ENCODE data around the gene AHRR.
"Not testable (repeated sequence)": the region's sequence is repeated elsewhere in the genome, so short reads cannot be mapped to it uniquely, and the experiment has no call there.

Gene AHRR

DNA sequence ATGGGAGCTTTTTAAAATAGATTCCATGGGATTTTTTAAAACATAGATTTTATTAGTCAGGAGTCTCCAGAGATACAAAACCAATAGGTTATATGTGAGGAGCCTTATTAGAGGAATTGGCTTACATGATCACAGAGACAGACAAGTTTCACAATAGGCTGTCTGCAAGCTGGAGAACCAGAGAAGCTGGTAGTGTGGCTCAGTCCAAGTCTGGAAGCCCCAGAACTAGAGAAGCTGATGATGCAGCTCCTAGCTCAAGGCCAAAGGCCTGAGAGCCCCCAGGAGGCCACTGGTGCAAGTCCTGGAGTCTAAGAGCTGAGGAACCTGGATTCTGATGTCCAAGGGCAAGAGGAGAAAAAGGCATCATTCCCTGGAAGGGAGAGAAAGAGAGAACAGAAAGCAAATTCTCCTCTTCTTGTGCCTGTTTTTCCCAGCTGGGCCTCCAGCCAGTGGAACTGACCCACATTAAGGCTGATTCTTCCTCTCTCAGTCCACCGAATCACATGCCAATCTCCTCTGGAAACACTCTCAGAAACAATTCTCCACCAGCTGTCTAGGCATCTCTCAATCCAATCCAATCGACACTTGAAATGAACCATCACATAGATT is 59.3 kb downstream of the AHRR start:
- no peak for DNase-seq

DNA sequence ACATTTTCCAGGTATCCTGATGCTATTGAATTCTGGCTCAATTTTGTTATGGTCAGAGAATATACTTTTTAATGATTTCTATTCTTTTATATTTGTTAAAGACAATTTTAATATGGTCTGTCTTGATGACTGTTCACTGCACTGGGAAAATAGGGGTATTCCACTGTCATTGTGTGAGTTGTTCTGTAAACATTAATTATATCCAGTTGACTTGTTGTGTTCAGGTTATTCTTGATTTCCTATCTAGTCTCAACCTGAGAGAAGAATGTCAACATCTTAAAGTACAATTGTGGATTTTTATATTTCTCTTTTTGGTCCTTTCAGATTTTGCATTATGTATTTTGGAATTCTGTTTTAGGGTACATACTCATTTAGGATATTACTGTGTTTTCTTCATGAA is 61.6 kb downstream of the AHRR start:
- DNase-seq = no peak

DNA sequence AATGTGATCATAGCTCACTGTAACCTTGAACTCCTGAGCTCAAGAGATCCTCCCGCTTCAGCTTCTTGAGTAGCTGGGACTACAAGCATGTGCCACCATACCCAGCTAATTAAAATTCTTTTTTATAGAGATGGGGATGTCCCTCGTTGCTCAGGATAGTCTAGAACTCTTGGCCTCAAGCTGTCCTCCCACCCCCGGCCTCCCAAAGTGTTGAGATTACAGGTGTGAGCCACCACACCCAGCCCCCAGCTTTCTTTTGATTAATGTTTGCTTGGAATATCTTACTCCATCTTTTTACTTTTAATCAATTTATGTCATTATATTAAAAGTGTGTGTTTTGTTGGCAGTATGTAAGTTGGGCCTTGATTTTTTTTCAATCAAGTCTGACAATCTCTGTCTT is 62.1 kb downstream of the AHRR start:
- no peak for DNase-seq

DNA sequence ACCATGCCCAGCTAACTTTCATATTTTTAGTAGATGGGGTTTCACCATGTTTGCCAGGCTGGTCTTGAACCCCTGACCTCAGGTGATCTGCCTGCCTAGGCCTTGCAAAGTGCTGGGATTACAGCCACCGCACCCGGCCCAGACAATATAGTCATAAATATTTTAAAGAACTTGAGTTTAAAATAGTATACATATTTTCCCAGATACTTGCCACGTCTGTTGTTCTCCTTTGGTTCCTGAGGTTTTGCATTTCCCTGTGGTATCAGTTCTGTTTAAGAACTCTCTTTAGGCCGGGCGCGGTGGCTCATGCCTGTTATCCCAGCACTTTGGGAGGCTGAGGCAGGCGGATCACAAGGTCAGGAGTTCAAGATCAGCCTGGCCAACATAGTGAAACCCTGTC is 63.1 kb downstream of the AHRR start:
- not testable (repeated sequence) for DNase-seq

DNA sequence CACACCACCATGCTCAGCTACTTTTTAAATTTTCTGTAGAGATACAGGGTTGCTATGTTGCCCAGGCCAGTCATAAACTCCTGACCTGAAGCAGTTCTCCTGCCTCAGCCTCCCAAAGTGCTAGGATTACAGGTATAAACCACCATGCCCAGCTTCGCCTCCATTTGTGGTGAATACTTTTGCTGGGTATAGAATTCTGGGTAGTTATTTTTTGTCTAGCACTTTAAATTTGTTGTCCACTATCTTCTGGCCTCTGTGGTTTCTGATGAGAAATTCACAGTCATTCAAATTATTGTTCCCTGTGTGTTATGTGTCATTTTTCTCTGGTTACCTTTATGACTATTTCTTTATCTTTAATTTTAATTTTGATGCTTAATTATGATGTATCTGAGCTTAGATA is 63.8 kb downstream of the AHRR start:
- no peak for DNase-seq

DNA sequence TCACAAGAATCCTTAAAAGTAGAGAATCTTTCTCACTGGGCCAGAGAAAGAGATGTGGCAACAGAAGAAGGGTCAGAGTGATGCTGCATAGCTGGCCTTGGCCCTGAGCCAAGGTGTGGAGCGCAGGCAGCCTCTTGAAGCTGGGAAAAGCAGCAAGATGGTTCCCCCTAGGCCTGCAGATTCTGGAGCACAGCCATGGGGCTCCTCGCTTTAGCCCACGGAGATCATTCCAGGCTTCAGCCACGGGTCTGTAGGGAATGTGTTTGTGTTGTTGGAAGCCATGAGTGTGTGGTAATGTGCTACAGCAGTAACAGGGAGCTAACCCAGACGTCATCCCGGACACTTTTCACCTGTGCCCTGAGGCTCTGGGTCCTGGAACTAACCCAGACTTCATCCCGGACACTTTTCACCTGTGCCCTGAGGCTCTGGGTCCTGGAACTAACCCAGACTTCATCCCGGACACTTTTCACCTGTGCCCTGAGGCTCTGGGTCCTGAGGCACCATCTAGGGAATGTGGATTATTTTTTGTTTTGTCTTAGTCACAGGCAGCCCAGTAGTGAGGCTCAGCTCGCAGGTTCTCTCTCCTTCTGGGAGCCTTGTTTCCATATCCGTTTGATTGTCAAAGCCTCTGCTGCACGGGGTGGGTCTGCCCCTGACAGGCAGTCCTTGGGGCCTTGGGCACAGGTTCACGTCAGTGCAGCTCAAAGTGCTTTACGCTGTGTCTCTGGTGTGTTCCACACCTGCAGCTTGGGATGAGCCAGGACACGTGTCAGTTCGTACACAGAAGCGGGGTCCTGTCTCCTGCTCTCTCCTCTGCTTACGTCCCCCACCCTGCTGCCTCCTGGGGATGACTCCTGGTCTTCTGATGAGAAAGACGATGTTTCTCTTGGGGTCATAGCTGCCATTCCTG is 65.2 kb downstream of the AHRR start:
- DNase-seq = no peak

DNA sequence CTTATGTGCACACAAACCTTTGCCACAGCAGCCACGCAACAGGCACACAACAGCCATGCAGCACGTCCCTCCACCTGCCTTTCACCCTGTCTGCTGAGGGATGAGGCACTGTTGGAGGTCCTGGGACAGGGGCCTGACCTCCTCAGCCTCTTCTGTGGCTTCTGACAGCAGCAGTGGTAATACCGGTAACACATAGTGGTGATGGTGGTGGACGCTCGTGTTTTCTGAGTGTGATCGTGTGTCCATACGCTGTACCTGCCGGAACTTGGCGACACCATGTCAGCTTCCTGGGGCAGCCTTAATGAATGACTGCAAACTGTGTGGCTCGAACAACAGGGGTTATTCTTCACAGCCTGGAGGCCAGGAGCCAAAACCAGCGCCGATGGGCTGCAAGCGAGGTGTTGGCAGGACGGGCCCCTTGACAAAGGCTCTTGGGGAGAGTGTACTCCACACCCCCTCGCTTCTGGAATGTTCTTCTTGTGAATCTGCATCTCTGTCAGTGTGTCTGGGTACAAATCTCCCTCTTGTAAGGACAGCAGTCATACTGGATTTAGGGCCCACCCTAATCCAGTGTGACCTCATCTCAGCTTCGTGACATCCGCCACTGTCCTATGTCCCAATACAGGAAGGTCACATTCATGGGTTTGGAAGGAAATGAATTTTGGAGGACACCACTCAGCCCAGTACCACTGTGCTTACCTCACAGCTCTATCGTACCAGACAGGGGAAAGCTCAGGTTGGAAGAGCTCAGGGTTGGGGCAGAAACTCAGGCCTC is 66.2 kb downstream of the AHRR start:
- no peak for DNase-seq

DNA sequence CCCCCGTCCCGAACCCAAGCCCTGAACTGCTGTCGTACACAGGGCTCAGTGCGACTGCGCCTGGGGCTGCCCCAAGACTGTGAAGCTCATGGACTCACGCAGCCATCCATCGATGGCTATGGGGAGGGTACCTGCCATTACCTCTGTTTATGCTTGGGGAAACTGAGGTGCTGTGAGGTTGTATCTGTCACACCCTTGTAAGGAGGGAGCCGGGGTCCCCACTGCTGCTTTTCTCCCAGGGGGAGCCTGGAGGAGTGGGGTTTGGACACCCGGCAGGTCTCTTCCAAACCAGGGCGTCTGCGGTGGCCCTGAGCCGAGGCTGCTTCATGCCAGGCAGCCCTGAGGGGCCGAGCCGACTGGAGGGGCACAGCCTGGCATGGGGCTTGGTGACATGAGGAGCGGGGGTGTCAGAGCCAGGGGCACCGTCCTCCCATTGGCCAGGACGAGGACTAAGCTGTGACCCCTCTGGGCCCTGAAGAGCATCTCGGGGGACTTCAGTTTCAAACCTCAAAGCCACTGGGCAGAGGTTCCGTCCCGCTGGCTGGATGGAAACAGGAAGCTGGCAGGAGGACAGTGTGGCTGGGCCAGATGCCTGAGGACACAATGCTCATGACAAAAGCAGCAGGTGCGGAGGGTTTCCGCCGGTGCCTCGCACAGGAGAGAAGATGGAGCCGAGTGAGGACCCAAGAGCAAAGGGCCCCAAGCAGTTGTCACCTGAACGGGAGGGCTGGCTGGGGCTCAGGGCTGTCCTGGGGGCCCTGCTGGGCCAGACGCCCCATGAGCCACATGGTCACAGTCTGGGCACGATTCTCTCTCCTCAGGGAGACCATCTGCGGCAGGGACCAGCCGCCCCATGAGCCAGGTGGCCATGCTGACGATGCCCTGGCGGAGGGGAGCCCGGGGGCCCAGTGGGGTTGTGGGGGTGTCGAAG is 67.0 kb downstream of the AHRR start:
- DNase-seq = no peak

DNA sequence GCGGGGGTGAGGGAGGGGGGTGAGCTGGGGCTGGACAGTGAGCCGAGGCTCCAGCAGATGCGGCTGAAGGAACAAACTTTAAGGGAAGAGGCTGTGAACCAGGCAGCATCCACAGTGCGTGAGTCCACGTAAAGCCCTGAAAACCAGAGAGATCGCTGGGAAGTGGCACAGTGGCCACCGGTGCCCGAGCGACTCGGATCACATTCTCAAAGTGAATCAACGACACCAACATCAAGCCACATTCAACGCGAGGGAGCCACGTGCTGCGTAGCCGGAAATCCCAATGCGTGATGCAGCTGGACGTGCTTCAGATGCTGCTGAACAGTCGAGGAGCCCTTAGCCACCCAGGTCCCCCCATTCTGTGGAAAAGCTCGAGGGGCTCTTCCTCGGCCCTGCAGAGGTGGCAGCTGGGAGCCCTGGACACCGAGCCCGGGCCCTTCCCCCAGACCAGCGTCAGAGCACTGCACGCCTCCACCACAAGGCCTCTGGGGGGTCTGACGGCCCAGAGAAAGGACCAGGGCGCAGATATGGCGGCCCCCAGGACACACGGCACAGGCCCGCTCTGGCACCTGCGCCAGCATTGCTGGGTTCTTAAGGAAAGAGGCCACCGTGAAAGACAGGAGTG is 67.8 kb downstream of the AHRR start:
- DNase-seq = no peak

DNA sequence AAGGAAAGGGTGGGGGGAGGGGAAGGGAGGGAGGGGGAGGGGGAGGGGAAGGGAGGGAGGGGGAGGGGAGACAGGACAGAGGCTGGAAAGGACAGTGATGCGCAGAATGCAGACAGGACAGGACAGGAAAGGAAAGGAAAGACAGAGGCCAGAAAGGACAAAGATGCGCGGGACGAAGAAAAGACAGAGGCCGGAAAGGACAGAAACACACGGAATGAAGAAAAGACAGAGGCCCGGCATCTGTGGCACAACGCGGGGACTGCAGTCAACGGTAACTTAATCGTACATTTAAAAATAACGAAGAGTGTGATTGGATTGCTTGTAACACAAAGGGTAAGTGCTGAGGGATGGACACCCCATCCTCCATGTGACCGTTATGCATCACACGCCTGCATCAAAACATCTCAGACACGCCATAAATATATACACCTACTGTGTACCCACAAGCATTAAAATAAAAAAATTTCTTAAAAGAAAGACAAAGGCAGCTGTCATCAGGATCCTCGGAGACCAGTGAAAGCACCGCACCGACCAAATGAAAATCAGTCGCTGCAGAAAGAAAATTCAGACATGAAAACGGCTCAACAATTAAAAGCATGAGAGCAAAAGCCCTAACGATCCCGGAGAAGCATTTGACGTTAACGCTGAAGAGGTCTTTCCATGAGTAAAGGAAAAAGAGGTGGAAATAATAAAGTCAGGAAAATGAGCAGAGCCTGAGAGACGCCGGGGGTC is 68.5 kb downstream of the AHRR start:
- no peak for DNase-seq

DNA sequence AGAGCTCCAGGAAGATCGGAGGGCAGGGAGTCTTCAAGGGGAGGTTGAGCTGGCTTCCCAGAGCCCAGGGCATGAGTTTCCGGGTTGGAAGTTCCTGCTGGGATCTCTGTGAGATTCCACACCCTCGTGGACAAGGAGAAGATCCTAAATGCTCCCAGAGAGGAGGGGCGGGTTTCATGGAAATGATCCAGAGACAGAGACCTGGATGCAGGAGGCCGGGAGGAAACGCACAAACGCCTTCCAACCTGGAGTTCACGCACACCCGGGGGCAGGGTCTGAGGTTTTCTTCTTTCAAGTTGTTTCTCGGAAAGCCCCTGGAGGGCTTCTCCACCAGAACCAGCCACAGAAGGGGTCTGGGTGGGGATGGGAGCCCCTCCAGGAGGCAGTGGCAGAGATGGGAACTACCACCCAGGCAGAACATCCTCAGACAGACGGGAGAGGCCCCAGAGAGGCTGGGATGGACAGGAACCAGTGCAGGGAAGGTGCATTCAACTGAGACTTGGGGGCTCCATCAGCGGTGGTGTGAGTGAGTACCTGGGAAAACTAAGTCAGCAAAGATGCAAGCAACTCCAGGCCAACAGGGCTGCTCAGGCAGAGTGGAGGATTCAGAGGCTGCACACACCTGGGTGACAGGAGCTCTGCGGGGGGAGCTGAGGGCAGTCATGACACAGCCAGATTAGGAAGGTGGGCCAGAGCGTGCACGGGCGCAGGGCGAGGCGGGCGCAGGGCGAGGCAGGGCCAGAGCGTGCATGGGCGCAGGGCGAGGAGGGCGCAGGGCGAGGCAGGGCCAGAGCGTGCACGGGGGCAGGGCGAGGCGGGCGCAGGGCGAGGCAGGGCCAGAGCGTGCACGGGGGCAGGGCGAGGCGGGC is 69.3 kb downstream of the AHRR start:
- DNase-seq = no peak

DNA sequence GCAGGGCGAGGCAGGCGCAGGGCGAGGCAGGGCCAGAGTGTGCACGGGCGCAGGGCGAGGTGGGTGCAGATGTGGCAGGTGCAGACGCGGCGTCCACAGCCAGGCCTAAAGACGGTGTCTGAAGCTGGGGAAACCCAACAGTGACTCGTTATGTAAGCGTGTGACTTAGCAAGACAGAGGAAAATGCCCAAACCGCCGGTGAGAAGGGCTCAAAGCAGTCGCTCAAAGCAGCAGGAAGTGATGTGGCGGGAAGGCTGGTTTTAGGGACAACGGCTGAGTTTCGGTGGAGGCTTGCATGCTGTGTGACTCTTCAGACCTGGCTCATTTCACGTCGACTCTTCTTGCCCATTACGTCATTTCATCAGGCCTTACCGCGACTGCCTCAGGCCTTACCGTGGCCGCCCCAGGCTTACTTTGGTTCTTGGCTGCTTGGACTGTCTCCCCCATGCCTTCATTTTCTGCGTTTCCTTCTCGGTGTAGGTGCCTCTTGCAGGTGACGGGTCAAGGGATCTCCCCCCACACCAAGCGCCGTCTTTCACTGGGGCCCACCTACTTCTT is 71.0 kb downstream of the AHRR start:
- peak; percentile 73 for DNase-seq

DNA sequence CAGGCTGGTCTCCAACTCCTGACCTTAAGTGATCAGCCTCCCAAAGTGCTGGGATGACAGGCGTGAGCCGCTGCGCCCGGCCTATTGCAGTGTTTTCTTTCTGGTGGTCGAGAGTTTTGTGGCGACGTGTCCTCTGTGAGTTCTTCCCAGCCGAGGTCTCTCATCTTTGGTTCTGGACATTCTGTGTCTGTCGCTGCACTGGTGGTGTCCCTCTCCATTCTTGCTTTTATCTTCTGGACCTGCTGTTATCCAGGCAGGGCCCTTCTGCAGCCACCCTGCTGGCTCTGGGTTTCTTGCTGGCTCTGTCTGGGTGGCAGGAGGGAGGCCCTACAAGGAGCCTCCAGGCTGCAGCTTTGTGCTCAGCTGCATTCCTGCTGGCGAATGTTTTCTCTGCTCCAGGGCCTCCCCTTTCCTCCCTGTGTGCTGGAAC is 72.3 kb downstream of the AHRR start:
- DNase-seq = no peak

DNA sequence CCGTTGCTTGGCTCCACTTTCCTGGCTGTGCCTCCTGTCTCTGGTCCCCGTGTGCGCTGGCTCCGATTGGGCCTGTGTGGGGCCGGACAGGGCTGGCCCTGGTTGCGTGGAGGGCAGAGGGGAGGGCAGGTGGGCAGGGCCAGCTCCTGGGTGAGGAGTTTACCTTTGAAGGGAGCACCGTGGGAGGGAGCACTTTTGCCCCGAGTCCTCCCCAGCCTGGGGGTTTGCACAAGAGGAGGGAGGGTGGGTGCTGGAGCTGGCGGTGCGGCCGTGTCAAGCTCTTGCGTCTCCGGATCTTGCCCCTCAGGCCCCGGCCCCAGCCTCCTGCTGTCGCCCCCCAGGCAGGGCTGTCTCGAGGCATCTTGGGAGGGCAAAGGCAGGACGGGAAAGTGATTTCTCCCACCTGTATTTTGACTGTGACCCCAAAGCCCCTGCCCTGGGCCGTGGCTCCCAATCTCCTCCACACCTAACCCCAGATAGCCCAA is 73.2 kb downstream of the AHRR start:
- no peak for DNase-seq

DNA sequence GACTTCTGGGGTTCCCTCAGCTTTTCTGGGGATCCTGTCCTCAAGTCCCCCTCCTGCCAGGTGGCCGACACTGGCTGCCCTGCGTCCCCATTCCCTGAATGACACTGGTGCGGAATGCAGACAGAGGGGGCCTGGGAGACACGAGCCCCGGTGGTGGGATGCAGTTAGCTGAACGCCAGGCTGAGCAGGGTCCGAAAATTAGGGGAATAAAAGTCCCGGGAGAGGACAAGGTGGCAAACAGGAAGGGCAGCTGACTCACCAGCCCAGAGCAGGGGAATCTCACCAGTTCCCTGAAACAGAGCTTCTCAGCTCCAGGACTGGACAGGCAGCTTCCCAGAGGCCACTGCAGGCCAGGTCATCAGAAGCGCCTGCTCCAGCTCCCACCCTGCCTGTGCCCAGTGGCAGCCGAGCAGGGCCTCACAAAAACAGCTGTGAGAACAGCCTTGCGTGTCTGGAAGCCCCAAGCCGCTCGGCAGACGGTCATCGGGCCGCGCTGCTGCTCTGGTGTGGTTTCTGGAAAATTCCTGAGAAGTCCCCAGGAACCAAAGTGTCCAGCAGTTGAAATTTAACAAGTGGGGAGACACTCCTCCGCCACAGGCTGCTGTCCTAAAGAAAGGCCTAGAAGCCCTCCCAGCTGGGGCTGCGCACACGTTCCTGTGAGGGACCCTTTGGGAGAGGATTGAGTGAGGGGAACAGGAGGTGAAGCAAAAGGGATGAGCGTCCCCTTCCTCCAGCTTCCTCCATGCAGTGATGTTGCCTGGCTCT is 73.8 kb downstream of the AHRR start:
- no peak for DNase-seq

DNA sequence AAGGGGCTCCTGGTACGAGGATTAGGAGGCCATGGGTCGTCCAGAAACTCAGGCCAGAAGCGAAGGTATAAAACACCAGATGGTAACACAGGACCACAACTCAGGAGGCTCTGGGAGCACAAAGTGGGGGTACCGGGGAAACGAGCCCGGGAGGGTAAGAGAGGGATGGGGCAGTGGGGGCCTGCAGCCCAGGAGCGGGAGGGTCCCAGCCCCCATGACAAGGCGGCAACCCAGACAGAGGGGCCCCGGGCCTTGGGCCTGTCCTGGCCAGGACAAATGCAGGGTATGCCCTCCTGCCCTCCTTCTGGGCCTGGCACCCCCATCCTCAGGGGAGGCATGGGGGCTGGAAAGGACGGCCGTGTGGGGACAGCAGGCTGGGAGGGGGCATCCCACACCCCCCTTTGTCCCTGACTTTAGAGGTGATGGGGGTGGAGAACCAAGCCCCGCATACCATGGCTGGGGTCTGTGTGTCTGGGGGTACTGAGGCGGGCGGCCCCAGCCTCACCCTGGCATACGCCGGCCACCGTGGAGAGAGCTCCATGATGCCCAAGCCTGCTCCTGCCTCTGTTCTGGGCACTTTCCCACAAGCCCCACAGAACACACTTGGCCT is 74.5 kb downstream of the AHRR start:
- DNase-seq = no peak

DNA sequence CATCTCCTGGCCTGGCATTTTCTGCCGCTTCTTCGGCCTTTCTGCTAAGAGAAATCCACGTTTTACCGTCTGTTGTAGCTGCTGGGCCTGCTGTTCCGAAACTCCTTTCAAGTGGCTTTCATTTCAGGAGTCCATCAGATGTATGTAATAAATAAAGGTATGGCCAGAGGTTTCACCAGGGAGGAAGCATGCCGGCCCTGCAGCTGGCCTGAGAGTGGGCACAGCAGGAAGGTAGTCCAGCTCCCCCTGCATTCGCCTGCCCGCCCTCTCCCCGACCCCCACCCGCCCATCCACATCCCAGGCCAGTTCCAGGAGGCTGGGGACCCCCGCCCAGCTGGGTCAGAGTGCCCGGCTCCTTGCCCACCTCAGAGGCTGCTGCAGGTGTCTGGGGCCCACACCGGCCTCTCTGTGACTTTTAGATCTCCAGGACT is 75.0 kb downstream of the AHRR start:
- DNase-seq = no peak

DNA sequence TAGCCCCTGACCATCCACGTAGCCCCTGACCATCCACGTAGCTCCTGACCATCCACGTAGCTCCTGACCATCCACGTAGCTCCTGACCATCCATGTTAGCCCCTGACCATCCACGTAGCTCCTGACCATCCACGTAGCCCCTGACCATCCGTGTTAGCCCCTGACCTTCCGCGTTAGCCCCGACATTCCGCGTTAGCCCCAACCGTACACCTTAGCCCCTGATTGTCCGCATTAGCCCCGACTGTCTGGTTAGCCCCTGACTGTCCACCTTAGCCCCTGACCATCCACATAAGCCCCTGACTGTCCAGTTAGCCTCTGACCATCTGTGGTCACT is 76.6 kb downstream of the AHRR start:
- DNase-seq = not testable (repeated sequence)

Measured in GDM1 (cell line).